GM21381 (cell line): ENCODE measurements around the gene ANKRD28.

Source experiments
- ATAC-seq: cut with Tn5 transposase; IDR thresholded peaks from one replicate; pipeline ENCODE4 v1.9.1; 2021; ENCODE audit warnings: mild to moderate bottlenecking, moderate library complexity; ENCODE audit not compliant: unreplicated experiment

Gene ANKRD28

DNA sequence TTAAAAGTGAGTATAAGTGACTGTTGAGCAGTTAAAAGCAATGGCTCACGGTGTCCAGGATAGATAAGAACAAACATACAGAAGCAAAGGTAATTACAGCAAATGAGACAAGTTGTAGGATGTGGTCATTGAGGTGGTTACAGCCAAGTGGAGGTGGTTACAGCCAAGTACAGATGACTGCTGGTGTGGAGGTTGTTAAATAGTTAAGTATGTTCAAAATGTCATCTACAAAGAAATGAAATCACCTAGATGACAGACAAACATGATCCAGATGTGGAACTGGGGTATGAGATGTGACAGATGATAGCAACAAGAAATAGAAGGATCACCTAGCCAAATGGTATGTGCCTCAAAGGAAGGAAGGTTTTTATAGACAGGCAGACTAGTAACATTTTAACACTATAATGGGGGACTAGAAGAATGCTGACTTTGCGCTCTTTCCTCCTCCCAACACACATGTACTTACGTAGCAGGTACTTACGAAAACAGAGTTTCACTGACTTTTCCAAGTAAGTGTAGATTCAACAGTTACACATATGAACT, 6.8 kb upstream of the ANKRD28 start:
- no peak for ATAC-seq

DNA sequence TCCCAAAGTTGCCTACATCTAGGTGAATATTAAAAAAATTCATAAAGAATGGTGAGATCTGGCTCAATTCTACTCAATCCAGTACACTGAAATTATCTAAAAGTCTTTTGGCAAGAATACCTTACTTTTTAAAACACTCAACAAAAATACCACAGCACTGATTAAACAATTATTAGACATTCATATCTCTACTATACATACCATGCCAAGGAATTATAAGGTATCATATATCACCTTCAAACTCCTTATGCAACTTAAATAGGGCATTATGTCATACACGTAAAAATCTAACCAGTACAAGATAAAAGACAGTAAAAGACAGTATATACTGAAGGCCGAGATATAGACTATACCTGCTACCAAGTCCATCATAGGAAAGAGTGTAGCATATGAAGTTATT, 6.1 kb upstream of the ANKRD28 start:
- no peak for ATAC-seq

DNA sequence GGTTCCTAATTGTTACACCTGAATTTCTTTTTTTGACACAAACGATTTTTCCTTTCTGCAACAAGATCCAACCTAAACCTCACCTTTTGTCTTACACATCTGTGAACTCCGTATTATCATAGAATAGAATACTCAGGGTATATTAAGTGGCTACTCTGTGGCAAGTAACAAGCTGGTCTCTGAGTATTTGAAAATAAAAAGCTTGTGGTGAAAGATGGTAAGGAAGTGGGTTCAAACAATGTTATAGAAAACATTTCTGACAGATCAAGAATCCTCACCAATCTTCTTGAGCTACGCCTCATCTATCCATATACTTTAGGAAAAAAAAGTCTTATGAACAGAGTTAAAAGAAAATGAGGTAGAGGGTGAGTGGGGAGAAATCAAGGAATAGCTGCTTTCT, 3.5 kb upstream of the ANKRD28 start:
- no peak for ATAC-seq

DNA sequence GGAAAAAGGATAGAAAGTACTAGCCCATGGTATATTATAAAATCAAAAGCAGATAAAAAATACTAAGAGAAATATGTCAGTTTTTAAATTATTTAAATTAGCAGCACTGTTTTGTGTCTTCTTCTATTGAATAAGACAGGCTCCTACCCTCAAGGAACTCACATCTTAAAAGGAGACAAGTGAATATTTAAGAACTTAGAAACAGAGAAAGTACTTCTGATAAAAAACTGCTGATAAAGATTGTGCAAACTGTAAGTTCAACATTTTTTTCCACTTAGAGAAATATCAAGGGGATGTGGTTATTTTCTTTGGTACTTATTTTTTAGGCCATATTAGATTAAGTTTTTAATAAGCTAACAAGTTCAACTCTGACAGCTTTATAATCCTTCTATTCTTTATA, 3.0 kb upstream of the ANKRD28 start:
- no peak for ATAC-seq

DNA sequence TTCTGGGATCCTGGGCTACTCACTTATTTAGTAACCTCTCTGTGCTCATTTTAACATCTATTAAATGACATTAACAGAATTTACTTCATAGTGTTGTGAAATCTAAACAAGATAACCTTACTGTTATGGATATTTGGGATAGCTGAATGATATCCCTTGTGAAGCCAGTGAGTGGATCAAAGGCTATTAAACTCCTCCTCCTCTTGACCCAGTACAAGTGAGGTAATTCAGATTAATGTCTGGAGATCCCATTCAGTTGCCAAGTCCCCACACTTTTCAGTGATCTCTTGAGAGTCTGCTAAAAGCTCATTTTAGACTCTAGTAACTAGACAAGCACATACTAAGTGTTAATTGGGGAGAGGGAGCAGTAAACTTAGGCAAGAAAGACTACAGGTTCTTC, 2.5 kb upstream of the ANKRD28 start:
- ATAC-seq = no peak

DNA sequence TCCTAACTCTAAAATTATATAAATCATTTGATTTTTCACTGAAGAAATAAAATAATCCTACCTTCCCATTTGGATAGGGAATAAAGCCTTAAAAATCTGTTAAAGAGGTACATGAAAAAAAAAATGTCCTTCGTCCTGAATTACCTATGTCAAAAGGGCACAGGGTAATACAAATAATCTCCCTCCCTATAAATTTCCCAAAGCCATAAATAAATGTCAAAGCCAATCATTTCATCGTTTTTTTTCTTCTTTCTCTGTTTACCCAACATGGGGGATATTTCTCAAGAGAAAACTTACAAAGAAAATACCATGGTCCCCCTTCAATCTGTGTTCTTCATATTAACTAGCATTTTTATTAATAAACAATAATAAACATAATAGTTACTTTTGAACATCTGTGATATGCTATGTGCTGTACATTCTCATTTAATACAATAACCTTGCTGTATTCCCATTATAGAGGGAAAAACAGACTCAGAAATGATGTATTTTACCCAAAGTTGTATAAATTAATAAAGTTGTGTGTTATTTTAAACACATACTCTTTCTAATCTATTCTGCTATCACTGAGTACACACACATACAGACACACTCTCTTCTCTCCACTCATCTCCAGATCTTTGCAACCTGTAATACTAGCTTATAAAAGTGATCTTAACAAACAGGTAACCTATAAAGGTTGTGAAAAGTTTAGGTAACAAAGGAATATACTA, 910 bp upstream of the ANKRD28 start:
- ATAC-seq = no peak

DNA sequence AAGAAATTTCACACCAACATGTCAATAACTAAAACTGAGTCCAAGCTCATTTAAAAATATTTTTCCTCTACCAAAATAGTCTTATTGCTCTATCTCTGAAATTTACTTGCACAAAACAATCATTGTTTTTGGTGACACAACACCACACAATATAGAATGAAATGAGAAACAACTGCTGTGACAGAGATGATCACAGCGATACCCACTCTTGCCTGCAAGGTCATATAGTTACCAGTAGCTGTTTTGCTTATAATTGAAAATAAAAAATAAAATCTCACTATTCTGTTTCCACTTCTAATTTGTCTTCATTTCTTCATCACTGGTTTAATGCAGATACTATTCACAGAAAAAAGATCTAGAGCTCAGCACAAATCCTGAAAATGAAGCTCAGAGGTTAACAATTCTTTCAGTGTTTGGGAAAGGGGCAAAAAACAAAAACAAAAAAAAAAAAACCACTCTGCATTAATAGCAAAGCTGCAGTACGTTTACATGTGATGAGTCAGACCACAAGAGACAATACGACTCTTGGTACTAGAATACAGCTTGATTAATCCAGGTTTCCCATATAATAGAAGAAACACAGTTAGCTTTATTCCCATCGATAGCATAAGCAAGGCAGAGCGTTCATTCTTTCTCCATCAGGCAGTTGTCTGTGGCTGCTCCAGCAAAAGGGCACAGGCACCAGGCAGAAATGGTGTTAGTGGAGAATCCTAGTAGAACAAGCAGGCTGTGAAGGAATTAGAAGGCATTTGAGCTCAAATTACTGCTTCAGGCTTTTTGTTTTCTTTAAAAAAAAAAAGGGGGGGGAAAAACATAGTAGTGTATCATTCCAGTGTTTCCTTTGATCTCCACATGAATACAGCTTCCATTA, 773 bp downstream of the ANKRD28 start:
- ATAC-seq = no peak

DNA sequence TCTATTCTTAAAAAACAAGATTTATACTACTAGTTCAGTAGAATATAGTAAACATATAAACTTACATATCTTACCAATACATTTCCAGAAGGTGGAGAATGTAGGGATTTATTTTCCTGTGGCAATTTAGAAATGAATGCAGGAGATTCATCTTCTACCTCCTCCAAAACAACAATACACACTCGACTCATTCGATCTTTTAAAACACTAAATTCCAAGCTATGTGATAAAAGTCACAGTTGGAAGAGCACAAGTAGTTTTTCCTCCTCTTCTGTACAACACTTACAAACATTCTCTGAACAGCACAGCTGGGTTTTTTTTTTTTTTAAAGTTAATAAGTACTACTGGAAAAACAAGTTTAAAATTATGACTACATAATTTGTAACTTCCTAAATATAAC, 1.4 kb downstream of the ANKRD28 start:
- no peak for ATAC-seq

DNA sequence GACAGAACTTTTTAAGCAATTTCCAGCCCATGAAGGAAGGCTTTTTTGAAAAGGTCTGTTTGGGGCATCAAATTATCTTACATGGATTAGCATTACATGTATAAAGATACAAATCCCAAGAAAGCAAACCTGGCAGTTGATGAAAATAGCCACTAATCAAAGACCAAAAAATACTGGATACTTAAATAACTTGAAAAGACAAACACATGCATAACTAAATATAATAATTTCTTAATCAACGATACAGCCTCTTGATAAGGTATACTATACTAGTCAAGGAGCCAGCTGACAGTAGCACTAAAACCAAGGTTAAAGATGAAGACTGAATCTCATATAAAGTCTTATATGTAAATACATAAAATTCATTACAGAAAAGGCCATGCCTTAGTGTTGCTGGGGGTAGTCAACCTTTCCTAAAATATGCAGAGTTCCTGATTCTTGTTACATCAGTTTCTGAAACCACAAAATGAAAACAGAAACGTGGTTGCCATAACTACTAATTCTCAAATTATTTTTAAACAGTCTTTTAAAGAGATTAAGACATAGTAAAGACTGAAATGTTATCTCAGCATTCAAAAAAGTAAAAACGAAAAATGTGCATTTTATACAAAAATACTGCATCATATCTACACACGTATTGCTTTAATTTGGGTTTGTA, 2.0 kb downstream of the ANKRD28 start:
- peak; percentile 39 for ATAC-seq

DNA sequence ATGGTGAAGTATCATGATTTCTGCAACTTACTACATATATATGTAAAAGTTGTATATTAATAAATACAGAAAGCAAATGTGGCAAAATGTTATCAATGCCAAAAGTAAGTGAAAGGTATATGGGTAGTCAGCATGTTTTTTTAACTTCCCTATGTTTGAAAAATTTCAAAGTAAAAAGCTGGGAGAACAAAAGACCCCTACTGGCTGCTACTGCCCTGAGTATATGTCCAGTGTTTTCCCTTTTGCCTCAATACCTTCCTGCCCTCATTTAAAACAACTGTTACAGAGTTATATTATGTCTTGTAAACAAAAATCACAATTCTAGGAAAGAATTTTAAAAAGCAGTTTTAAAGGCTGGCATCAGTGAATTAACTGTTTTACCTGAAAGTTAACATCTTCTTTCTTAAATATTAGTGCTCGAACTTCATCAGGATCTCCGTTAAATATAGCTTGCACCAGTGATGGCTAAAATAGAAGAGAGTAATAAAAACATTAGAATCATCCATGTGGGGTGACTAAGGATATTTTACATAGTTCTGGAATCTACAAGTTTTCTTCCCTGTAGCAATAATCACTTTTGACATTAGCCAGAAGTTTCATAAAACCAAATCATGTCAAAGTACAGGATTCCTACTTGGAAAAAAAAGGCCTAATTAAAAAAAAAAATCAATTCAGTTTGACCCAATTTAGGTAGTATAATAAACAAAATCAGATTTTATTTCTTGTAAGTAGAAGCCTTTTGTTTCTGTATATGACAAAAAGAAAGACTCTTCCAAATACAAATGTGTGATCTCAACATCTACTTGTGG, 2.7 kb downstream of the ANKRD28 start:
- ATAC-seq = no peak

DNA sequence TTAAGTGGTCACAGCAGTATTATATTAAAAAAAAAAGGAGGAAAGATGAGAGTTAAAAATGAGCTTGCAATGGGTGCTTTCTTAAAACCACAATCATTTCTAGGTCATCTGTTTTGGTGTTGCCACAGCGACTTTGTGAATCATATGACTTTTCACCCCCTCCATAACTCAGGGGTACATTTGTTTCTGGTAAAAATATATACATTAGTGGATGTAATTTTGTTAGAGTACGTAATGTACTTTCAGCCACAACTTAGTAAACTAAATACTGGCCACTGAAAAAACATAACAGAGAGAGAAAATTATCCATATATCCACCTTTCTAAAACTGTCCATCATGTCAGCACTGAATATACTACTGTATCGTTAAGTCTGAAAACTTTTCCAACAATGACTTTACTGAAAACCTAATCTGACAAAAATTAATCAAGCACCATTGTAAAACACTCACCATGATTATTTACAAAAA, 3.4 kb downstream of the ANKRD28 start:
- peak; percentile 38 for ATAC-seq

DNA sequence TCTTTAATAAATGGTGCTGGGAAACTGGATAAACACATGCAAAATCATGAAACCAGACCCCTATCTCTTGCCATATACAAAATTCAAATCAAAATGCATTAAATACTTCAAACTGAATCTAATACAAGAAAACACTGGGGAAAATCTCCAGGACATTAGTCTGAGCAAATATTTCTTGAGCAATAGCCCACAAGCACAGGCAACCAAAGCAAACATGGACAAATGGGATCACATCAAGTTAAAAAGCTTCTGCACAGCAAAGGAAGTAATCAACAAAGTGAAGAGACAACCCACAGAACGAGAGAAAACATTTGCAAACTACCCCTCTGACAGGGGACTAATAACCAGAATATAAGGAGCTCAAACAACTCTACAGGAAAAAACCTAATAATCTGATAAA, 6.3 kb downstream of the ANKRD28 start:
- ATAC-seq = no peak

DNA sequence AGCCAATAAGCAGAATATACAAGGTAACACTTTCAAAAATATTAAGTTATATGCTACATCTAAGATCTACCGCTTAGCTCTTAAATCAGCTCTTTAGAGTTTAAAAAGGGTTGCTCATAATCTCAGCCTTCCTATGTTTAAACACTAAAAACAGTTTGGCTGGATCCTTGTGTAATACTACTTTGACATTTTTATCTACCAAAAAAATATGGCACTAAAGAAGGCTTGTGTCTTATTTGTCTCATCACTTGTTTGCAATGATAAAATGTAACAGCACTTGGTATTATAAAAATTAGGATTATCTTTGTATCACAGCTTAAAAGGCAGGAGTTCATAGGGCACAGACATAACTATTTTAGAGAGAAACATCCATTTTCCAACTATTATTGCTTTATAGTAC, 9.8 kb downstream of the ANKRD28 start:
- no peak for ATAC-seq

DNA sequence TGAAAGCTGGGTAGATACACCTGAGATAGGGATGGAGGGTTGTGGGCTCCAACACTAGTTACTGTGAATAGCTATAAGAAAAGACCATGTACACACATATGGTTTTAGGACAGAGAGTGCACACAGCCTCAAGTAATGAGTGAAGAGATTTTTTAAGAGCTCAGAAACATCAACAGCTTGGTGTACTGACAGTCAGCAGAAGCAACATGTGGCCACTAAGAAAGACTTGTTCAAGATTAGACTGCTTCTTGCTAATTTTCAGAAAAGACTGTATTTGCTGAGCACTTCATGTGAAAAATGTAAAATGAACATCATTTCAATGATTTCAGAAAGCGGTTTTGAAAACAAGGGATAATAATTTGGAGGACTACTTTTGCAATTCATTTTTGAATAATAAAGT, 10.3 kb downstream of the ANKRD28 start:
- ATAC-seq = no peak

DNA sequence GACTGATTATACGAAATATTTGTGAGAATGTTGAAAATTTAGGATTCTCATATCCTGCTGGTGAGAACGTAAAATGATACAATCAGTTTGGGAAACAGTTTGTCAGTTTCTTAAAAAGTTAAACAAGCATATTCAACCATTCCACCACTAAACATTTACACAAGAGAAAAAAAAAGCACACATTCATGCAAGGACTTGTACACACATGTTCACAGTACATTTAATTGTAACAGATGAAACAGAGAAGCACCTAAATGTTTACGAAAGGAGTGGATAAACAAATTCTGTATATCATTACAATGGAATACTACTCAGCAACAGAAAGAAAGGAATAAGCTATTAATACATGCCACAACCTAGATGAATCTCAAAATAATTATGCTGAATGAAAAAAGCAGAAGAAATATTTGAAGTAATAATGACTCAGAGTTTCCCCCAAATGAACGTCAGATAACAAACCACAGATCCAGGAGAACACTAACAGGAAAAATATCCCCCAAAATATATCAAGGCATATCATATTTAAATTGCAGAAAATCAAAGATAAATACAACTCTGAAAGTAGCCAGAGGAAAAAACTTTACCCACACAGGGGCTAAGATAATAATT, 14.3 kb downstream of the ANKRD28 start:
- ATAC-seq = no peak

DNA sequence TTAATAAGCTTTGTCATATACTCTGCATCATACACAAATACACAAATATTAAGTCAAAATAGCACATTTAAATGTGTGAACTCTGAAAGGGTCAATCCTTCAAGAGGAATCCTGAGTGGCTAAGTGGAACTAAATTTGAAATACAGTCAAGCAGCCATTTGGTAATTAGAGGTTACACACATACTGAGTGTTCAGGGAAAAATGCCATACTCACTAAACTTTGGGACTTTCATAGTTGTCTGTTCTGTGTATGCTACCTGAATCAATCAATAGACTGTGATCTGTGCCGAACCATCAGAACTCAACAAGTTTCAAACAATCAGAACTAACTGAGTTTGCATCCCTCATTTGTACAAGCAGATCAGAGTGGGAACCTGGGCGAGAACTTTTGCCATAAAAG, 15.3 kb downstream of the ANKRD28 start:
- ATAC-seq = no peak

DNA sequence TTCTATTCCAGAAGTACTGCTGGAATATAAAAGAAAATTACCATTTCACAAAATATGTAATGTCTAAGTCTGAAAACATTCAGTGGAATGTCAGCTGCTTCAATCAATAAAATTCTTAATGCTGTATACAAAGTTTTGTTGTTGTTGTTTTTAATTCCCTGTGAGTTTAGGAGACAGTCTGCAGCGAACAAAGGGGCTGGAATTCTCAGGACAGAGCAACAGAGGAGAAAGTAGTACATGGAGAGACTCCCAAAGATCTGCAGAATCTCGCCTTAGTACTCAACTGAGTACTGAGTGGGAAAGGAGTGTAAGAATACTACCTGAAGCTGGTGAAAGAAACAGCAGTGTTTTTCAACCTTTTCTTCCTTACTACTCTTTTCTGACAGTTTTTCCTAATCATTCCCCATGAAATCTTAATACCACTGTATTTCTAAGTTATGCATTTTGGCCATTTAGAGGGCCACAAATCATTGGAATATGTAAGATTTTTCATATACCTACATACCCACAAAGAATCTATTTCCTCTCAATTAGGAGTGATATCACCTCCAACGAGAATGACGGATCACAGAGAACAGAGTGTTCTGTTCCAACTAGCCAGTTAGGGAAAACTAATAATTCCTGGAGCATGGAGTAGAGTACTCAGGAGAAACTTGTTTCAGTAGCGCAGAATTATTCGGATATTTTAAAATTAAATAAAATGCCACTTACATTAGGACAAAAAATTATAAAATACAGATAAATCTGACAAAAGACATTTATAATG, 16.0 kb downstream of the ANKRD28 start:
- ATAC-seq = no peak

DNA sequence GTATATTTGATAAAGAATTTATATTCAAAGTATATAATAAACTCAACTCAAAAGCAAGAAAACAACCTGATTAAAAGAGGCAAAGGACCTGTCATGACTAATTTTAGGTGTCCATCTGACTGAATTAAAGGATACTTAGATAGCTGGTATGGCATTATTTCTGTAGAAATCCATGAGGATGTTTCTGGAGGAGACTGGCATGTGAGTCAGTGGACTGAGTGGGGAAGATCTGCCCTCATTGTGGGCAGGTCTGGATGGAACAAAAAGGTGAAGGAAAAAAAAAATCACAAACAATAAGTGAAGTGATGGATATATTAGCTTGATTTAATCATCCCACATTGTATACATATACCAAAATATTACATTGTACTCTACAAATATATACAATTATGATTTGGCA, 16.6 kb downstream of the ANKRD28 start:
- no peak for ATAC-seq

DNA sequence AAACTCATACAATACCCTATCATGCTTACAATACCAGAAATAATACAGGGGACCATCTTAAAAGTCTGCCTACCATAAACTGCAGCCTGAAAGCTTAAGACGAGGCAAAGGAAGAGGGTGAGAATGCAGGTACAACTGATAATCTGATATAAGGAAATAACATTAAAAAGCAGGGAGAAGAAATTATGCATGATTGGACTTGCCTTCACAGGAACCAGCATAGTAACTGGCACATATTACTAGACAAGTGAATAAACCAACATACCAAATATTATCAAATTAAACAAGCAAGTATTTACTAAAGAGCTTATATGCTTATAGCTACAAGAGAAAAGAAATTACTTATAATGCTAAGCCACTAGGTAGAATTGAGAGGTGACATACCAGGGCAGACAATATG, 18.7 kb downstream of the ANKRD28 start:
- no peak for ATAC-seq
